CD4-positive, alpha-beta T cell treated with Interleukin-6 at 100 ng/mL for 8 hours (primary cell): ENCODE results near the gene NLRP4.
"Not testable (repeated sequence)": the region's sequence is repeated elsewhere in the genome, so short reads cannot be mapped to it uniquely, and the experiment has no call there.

Experiments
- DNase-seq: peaks from one replicate; pipeline ENCODE4 v3.0.0-alpha.2; 2020; ENCODE audit warnings: mixed read lengths, low spot score

The NLRP4 gene

DNA sequence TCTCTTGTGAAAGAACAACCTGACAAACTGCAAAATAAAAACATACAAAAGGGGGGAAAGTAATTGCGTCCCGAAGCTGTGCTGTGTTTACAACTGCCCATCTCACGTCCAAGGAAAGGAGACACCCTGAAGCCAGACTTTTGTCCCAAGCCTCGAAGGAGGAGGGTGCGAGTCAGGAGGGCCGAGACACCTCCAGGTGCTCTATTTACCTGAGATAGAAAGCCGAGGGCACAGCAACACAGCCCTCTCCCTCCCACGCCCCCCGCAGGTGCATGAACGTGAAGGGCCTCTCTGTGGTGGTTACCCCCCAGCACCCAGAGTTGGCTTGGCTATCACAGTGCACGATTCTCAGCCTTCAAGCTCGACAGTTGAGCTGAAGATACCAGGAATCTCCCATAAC lies 62.6 kb downstream of the NLRP4 start:
- DNase-seq = no peak

DNA sequence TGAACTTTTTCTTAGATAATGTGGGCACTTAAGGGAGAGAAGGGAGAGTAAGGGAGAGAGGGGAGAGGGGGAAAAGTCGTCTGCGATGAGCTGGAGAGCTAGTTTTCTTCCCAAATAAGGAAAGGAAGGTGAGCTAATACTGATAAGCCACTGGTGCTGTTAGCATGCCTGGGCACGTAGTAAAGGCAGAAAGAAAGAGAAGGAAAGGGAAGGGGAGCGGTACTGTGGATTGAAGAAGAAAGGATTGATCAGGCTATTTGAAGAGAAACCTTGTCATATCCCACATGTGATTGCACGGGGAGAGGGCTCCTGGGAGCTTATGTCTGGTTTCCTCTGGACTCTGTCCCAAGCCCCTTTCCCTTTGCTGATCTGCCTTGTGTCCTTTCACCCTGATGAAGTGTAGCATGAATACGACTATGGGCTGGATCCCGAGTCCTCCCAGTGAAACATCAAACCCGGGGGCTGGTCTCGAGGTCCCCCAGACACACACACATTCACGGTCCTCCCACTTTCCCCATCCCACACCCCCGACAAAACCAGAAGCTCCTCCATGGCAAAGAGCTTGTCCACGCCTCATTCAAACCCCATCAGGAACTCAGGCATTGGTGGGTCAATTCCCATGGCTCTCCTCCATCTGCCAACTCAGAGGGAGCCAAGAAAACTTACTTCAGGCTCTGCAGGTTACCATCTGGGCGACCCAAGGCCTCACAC lies 65.2 kb downstream of the NLRP4 start:
- no peak for DNase-seq

DNA sequence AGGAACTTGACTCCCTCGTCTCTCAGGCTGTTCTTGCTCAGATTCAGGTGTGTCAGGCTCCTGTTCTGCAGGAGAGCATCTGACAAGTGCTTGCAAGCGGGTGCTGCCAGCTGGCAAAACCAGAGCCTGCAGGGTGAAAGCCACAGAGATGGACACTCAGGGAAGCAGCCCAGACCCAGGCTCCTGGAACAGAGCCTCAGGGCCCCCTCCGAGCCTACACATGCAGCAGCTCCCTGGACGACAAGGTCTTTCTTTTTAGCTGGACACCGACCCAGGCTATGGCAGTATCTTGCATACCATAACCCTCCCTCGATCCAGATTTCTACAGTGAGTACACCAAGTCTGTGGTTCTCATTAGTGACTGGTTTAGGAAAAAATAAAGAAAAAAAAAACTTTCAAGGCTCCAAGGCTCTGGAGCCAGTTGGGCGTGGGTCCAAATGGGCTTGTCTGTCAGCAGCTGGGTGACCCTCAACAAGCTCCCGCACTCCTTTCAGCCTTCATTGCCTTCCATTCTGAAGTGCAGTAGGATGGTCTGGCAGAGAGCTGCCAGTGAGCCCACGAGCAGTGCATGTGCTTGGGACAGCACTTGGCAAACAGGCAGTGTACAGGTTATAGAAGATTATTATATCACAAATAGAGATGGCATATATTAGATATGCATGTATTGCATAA lies 65.9 kb downstream of the NLRP4 start:
- no peak for DNase-seq

DNA sequence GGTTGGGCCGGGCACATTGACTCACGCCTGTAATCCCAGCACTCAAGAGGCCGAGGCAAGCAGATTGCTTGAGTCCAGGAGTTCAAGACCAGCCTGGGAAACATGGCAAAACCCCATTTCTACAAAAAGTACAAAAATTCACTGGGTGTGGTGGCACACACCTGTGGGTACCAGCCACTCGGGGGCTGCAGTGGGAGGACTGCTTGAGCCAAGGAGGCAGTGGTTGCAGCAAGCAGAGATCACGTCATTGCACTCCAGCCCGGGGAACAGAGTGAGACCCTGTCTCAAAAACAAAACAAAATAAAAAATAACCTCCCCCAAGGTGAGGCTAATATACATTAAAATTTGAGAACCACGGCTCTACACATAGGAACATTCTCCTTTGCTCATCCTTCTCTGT lies 70.9 kb downstream of the NLRP4 start:
- DNase-seq = no peak

DNA sequence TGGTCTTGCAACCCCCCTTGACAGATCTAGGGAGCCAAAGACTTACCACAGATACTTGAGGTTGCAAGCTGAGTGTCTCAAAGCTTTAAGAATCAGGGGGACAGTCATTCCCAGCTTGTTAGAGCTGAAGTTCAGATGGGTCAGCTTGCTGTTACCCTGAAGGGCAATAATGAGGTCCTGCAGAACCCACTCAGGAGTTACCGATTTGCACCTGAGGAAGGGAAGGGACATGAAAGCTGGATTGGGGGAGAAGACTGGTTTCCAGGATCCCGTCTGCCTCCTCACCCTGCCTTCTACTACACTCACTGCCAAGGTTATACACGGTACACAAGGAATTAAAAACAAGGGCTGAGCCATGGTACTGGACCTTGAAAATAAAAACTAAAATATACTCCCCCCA lies 71.4 kb downstream of the NLRP4 start:
- no peak for DNase-seq

DNA sequence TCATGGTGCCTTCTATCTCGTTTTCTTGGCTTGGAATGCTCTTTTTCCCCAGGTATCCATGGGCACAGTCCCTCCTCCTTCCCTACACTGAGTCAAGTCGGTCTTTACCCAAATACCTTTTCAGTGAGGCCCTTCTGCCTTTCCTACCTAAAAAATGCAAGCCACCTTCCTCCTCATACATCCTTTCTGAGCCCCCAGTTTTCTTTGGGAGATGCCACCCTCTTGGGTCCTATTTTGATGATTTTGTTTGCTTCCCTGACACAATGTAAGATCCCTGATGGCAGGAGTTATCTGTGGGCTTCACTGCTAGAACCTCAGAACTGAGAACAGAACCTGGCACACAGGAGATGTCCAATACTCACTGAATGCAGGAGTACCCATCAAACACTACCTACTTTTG lies 73.5 kb downstream of the NLRP4 start:
- no peak for DNase-seq

DNA sequence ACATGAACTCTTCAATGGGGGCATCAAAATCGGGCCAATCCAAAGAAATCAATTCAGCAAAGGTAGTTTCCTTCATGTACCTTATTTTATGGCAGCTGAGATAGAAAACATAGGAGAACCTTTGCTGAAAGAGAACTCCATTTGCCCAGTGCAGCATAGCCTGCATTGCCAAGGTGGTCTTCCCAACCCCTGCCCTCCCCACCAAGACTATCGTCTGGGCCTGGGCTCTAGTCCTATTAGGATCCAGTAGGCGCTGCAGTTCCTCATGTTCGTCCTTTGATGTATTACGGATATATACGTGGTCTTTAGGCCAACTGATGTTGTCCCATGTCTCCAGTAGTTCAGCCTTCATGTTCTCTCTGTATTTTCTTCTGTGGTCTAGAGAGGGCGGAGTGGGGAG lies 76.6 kb downstream of the NLRP4 start:
- DNase-seq = no peak

DNA sequence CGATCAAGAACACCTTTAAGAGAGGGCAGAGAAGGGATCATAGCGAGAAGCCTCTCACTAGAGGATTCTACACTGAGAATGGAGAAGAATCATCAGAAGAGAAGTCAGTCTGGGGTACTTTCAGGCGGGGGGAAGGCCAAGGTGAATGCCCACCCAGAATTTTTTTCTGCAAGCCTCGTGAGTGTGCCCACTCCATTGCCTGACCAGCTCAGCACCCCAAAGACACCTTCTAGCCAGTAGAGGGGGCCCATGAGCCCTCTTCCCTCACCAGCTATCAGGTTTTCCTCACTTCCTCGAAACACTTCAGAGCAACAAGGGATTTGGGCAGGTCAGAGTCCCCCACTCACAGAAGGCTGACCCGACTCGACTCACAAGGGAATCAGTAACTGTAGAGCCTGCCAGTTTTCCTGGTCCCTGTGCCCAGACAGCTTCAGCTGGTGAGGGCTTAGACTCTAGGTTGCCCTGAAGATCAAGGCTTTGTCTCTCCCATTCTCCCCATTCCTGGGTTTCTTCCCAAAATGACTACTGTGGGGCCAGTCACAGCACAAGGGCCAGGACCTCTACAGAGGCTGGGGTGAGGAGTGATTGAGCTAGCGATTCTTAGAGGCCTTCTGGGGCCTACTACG lies 77.4 kb downstream of the NLRP4 start:
- DNase-seq = no peak

DNA sequence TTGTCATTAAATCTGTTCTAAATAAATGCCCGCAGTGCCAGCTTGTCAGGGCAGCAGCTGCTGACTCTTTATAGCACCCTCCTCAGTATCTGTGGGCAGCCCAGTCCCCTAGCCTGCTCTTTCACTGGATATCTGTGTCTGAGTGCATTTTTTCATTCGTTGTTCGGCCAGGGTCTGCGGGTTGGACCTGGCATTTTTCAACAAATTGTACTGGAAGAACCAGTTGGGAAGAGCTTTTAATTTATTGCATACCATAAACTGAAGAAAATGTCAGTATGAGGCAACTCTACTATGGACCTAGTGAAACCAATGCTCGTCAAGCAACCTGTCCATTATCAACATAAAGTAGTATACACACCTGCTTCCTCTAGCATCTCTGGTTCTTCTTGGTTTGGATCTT lies 87.2 kb downstream of the NLRP4 start:
- DNase-seq = no peak

DNA sequence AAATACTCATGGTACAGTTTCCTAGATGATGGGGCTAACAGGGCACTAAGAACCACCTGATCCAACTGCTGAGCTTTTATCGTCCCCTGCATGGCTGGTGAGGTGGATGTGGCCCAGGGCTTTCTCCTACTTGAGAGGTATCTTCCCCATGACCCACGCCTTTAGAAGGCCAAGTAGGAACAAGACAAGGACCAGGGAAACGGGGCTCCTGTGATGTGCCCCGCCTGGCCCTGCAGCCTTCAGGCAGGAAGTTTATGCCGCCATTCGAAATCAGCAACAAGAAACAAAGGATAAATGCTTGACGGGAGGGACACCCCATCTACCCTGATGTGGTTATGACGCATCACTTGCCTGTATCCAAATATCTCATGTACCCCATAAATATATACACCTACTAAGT lies 91.7 kb downstream of the NLRP4 start:
- DNase-seq = no peak

DNA sequence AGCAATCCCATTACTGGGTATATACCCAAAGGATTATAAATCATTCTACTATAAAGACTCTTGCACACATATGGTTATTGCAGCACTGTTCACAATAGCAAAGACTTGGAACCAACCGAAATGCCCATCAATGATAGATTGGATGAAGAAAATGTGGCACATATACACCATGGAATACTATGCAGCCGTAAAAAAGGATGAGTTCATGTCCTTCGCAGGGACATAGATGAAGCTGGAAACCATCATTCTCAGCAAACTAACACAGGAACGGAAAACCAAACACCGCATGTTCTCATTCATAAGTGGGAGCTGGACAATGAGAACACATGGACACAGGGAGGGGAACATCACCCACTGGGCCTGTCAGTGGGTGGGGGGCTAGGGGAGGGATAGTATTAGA lies 92.9 kb downstream of the NLRP4 start:
- DNase-seq = not testable (repeated sequence)

DNA sequence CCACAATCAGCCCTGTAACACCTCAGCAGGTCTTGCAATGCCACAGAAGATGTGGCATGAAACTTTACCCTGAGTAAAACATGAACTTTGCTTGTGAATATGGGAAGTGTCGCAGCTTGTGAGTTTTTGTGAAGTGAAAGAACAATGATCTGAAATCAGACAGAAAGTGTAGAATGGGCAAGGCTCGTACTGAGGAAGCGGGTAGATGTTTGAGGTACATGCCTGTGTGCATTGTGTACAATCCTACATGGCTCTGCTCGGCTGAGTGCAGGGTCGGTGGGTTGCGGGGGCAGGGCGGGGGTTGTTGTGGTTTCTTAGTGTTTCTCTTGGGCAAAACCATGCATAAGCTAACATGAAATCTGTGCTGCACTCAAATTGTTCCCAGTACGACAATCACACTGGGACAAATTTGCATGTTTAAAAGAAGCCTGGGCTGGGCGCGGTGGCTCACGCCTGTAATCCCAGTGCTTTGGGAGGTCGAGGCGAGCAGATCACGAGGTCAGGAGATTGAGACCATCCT lies 94.7 kb downstream of the NLRP4 start:
- DNase-seq = no peak
